ENCODE results near the gene CYP1A2.

Gene CYP1A2

DNA sequence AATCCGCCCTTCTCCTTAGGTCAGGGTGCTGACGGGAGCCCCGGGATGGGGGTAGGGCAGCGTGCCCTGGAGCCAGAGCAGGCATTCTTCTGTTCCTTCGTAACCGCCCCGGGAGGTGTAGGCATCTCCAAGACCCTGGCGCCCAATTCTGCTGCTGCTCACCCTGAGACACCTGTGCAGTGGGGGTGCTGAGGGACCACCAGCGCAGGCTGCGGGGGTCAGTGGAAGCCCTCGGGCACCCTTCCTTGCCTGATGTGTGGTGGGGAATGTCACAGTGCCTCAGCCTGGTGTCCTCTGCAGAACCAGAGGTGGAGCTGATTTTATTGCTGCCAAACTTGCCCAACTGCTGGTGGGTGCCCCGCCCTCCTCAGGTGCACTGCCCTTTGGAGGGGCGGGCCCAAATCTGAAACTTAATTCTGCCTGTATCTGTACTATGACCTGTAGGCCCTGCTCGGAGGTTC, 40.6 kb downstream of the CYP1A2 start:
- H3K79me2 ChIP-seq (ENCODE audit: low read length) = peaks cover 93% of the 10 kb centered on the region
- peak overlapping the region; percentile 99 for H3K4me2 ChIP-seq (ENCODE audit: low read depth, low read length)
- H3K9ac ChIP-seq (ENCODE audit: low read length) = peak overlapping the region; percentile 89
- H3K27ac ChIP-seq (ENCODE audit: low read length) = peak overlapping the region; percentile 95
- H2AFZ ChIP-seq (ENCODE audit: low read length) = no peak overlapping the region
- H3K4me3 ChIP-seq (ENCODE audit: low read length) = peak overlapping the region; percentile 57
- H4K20me1 ChIP-seq (ENCODE audit: insufficient read depth, low read length) = peaks cover 18% of the 10 kb centered on the region
- H3K36me3 ChIP-seq (replicated peaks; ENCODE audit: insufficient read depth, low read length) = no peaks in the 10 kb centered on the region; the same call in 1 of the 2 replicates
- H3K27me3 ChIP-seq (replicated peaks; ENCODE audit: insufficient read depth, low read length) = no peaks in the 10 kb centered on the region
- TF ChIP-seq EZH2phosphoT487 (IDR thresholded peaks at IDR 0.05; ENCODE audit: low read length) (no peak), EZH2 (optimal IDR thresholded peaks at IDR 0.05; ENCODE audit: low read depth, low read length) (no peak)
- TF ChIP-seq, protein P1, sequence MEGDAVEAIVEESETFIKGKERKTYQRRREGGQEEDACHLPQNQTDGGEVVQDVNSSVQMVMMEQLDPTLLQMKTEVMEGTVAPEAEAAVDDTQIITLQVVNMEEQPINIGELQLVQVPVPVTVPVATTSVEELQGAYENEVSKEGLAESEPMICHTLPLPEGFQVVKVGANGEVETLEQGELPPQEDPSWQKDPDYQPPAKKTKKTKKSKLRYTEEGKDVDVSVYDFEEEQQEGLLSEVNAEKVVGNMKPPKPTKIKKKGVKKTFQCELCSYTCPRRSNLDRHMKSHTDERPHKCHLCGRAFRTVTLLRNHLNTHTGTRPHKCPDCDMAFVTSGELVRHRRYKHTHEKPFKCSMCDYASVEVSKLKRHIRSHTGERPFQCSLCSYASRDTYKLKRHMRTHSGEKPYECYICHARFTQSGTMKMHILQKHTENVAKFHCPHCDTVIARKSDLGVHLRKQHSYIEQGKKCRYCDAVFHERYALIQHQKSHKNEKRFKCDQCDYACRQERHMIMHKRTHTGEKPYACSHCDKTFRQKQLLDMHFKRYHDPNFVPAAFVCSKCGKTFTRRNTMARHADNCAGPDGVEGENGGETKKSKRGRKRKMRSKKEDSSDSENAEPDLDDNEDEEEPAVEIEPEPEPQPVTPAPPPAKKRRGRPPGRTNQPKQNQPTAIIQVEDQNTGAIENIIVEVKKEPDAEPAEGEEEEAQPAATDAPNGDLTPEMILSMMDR (IDR thresholded peaks at IDR 0.05; ENCODE audit: low read length) = peak; percentile 15; the same call in 1 of the 2 replicates
- DNase-seq = peak; percentile 89
- peaks cover 66% of the 10 kb centered on the region for H3F3A ChIP-seq (ENCODE audit: insufficient read depth, low read length)
- H3K9me2 ChIP-seq (replicated peaks; ENCODE audit: insufficient read depth, low read length) = no peaks in the 10 kb centered on the region
- H3K9me3 ChIP-seq (replicated peaks; ENCODE audit: insufficient read depth, low read length) = no peaks in the 10 kb centered on the region
- H3K4me1 ChIP-seq (ENCODE audit: low read length) = peaks cover 76% of the 10 kb centered on the region

DNA sequence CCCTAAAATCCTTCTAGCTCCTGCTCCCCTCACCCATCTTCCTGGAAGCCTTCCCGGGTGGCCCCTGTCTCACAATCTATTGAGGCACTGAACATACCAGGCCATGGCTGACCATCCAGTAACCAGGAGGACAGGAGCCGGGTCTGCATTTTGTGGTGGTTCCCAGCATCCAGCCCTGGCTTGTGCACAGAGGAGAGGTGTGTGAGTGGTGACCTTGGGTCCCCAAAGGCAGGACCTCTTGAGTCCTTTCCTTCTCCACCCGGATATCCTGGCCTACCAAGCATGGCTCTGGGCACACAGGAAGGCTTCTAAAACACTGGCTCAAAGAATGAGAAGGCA, 41.1 kb downstream of the CYP1A2 start:
- Histone ChIP-seq H3K9me2 (replicated peaks; ENCODE audit: insufficient read depth, low read length) (no peaks in the 10 kb centered on the region), H2AFZ (ENCODE audit: low read length) (no peak overlapping the region), H3K36me3 (replicated peaks; ENCODE audit: insufficient read depth, low read length) (no peaks in the 10 kb centered on the region; the same call in 1 of the 2 replicates), H3K9ac (ENCODE audit: low read length) (peak overlapping the region; percentile 89), H3K79me2 (ENCODE audit: low read length) (peaks cover 93% of the 10 kb centered on the region), H3K9me3 (replicated peaks; ENCODE audit: insufficient read depth, low read length) (no peaks in the 10 kb centered on the region), H3K27me3 (replicated peaks; ENCODE audit: insufficient read depth, low read length) (no peaks in the 10 kb centered on the region), H3K27ac (ENCODE audit: low read length) (peak overlapping the region; percentile 95), H3K4me2 (ENCODE audit: low read depth, low read length) (peak overlapping the region; percentile 99), H4K20me1 (ENCODE audit: insufficient read depth, low read length) (peaks cover 20% of the 10 kb centered on the region), H3K4me1 (ENCODE audit: low read length) (peaks cover 76% of the 10 kb centered on the region), H3F3A (ENCODE audit: insufficient read depth, low read length) (peaks cover 61% of the 10 kb centered on the region), H3K4me3 (ENCODE audit: low read length) (peak overlapping the region; percentile 57)
- DNase-seq = no peak
- TF ChIP-seq, protein P1 (IDR thresholded peaks at IDR 0.05; ENCODE audit: low read length) = no peak
- no peak for TF ChIP-seq EZH2phosphoT487 (IDR thresholded peaks at IDR 0.05; ENCODE audit: low read length)
- TF ChIP-seq EZH2 (optimal IDR thresholded peaks at IDR 0.05; ENCODE audit: low read depth, low read length) = no peak

DNA sequence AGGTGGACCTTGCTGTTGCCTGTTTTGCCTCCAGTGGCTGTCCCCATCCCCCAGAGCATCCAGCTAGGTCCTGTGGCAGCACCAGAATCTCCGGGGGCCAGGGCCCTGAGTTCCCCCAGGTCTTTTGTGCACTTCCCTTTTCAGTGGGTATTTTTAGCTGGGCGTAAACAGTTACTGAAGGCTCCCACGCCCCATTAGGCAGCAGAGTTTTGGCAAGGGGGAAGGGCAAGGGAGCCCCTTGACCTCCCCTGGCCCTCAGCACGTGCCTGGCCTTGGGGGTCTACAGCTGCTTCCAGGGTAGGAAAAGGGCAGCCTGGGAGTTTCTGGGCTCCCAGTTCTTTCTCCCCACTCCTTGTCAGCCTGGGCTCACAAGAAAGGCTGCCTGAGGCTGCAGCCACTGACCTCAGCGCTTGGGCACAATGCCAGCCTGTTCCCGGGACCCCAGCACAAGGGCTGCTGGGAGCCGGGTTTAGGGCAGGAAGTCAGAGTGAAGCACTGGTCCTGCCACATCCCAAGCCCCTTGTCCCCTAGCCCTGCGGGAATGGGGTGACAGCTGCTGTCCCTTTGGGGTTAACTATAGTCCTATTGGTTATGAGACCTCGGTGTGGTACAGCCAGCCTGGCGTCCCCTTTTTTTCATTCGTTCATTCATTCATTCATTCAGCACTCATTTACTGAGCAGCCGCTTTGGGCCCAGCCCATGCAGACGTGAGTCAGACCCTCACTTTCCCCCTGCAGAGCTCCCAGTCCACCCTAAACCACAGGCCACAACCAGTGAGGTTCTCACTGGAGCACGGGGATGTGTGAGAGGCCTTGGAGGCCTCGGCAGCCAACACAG, 41.7 kb downstream of the CYP1A2 start:
- peak overlapping the region; percentile 57 for H3K4me3 ChIP-seq (ENCODE audit: low read length)
- no peak overlapping the region for H2AFZ ChIP-seq (ENCODE audit: low read length)
- H3K9me2 ChIP-seq (replicated peaks; ENCODE audit: insufficient read depth, low read length) = no peaks in the 10 kb centered on the region
- no peaks in the 10 kb centered on the region for H3K9me3 ChIP-seq (replicated peaks; ENCODE audit: insufficient read depth, low read length)
- peak overlapping the region; percentile 95 for H3K27ac ChIP-seq (ENCODE audit: low read length)
- H3F3A ChIP-seq (ENCODE audit: insufficient read depth, low read length) = peaks cover 57% of the 10 kb centered on the region
- H4K20me1 ChIP-seq (ENCODE audit: insufficient read depth, low read length) = peaks cover 25% of the 10 kb centered on the region
- H3K9ac ChIP-seq (ENCODE audit: low read length) = peak overlapping the region; percentile 89
- H3K36me3 ChIP-seq (replicated peaks; ENCODE audit: insufficient read depth, low read length) = no peaks in the 10 kb centered on the region; the same call in 1 of the 2 replicates
- peak; percentile 38 for DNase-seq
- H3K79me2 ChIP-seq (ENCODE audit: low read length) = peaks cover 93% of the 10 kb centered on the region
- H3K27me3 ChIP-seq (replicated peaks; ENCODE audit: insufficient read depth, low read length) = no peaks in the 10 kb centered on the region
- peak overlapping the region; percentile 99 for H3K4me2 ChIP-seq (ENCODE audit: low read depth, low read length)
- H3K4me1 ChIP-seq (ENCODE audit: low read length) = peaks cover 73% of the 10 kb centered on the region
- TF ChIP-seq EZH2phosphoT487 (IDR thresholded peaks at IDR 0.05; ENCODE audit: low read length) = no peak
- TF ChIP-seq, protein P1 (IDR thresholded peaks at IDR 0.05; ENCODE audit: low read length) = no peak
